Natural killer cell (primary cell): ENCODE measurements around the gene HMSD. TPM values are rescaled to one million over a fixed set of nuclear protein-coding genes. Genes with fewer than 3 reads are reported as not detected.

Experiments
- ATAC-seq, 3 donors: fragments of 150-1000 bp in 2 of 3; fragments of 200-7000 bp in 1 of 3; cut with Tn5 transposase; 1 replicate in 1 of 3; 2 replicates in 2 of 3; pipeline ENCODE4 v1.10.0; 2021; ENCODE audit warnings: mild to moderate bottlenecking in 2 of 3, moderate library complexity in 2 of 3
- DNase-seq, 2 donors: peaks; one replicate each; pipeline versions ENCODE4 v3.0.0 to v3.0.0-alpha.2; 2013 to 2021; ENCODE audit warnings: mixed read lengths in 1 of 2
- H3K27ac ChIP-seq: one replicate; pipeline ENCODE4 v1.5.1; 2013; ENCODE audit warnings: mild to moderate bottlenecking, low read length
- H3K27me3 ChIP-seq: one replicate; pipeline ENCODE4 v1.6.1; 2013; ENCODE audit warnings: low read length; ENCODE audit not compliant: control insufficient read depth, insufficient read depth
- H3K36me3 ChIP-seq: one replicate; pipeline ENCODE4 v1.6.1; 2013; ENCODE audit warnings: low read length; ENCODE audit not compliant: control insufficient read depth, insufficient read depth
- H3K4me1 ChIP-seq: one replicate; pipeline ENCODE4 v1.6.1; 2013; ENCODE audit warnings: low read length; ENCODE audit not compliant: control insufficient read depth, insufficient read depth
- H3K4me3 ChIP-seq: one replicate; pipeline ENCODE4 v1.5.1; 2013; ENCODE audit warnings: low read length
- H3K9me3 ChIP-seq: one replicate; pipeline ENCODE4 v1.6.1; 2013; ENCODE audit warnings: low read length; ENCODE audit not compliant: control insufficient read depth, insufficient read depth
- H3K27ac Mint-ChIP-seq, 2 donors: one replicate each; pipeline ENCODE4 v1.8.0; 2022; ENCODE audit warnings: mild to moderate bottlenecking in 2 of 2, mixed read lengths in 2 of 2, moderate library complexity in 1 of 2
- H3K27me3 Mint-ChIP-seq, 2 donors: one replicate each; pipeline ENCODE4 v1.8.0; 2022; ENCODE audit warnings: low read depth in 2 of 2, mixed read lengths in 2 of 2
- H3K36me3 Mint-ChIP-seq: one replicate; pipeline ENCODE4 v1.8.0; 2022; ENCODE audit warnings: mixed read lengths
- H3K4me1 Mint-ChIP-seq, 2 donors: one replicate each; pipeline ENCODE4 v1.8.0; 2022; ENCODE audit warnings: mixed read lengths in 2 of 2
- H3K4me3 Mint-ChIP-seq: one replicate; pipeline ENCODE4 v1.8.0; 2022; ENCODE audit warnings: mild to moderate bottlenecking, moderate library complexity, mixed read lengths
- H3K9me3 Mint-ChIP-seq, 2 donors: one replicate each; pipeline ENCODE4 v1.8.0; 2022; ENCODE audit warnings: mixed read lengths in 2 of 2
- CTCF ChIP-seq: fragments of 200-600 bp; IDR thresholded peaks from one replicate; pipeline ENCODE4 v1.8.0; 2022; ENCODE audit warnings: antibody characterized with exemption
- WGBS: methylation state at CpG from one replicate; pipeline ENCODE4 v1.1.7; 2013; ENCODE audit warnings: missing lambda C conversion rate; ENCODE audit not compliant: insufficient coverage; 5-methylcytosine and 5-hydroxymethylcytosine counted together
- intact Hi-C: fragments of 100-400 bp; cut with micrococcal nuclease; formaldehyde crosslinking; loops from one replicate; pipeline ENCODE4 v1.14.2; 2022
- total RNA-seq, 4 donors: library from RNA; stranded (reverse); fragments of 120-200 nt in 1 of 4; gene quantifications; one replicate each; pipeline versions ENCODE4 v1.2.3 to v1.2.4, GENCODE V29; 2013 to 2022

Gene HMSD
- total RNA-seq, 3 donors from 2014 or later (not counting 1 experiment from before 2014, with no cell fraction given), result not detected

GRCh38 chr18:63905361-63905760 is 43.7 kb upstream of the HMSD start:
- intact Hi-C loops, result no loop called here
- no peak for DNase-seq
- no peak for ATAC-seq
- H3K27ac Mint-ChIP-seq, result no peak overlapping the region
- H3K27me3 Mint-ChIP-seq, result peaks cover 6 to 18% of the 10 kb centered on the region in 2 donors
- no peaks in the 10 kb centered on the region for H3K36me3 Mint-ChIP-seq
- Histone ChIP-seq H3K9me3 (no peaks in the 10 kb centered on the region), H3K4me3 (no peak overlapping the region), H3K27me3 (no peaks in the 10 kb centered on the region), H3K27ac (no peak overlapping the region), H3K4me1 (no peaks in the 10 kb centered on the region), H3K36me3 (no peaks in the 10 kb centered on the region)
- 94% methylated on average over 2 of the region's 2 CpGs for WGBS
- H3K9me3 Mint-ChIP-seq, result no peaks in the 10 kb centered on the region
- TF ChIP-seq CTCF, result no peak
- H3K4me1 Mint-ChIP-seq, result no peaks in the 10 kb centered on the region
- H3K4me3 Mint-ChIP-seq, result no peak overlapping the region

DNA sequence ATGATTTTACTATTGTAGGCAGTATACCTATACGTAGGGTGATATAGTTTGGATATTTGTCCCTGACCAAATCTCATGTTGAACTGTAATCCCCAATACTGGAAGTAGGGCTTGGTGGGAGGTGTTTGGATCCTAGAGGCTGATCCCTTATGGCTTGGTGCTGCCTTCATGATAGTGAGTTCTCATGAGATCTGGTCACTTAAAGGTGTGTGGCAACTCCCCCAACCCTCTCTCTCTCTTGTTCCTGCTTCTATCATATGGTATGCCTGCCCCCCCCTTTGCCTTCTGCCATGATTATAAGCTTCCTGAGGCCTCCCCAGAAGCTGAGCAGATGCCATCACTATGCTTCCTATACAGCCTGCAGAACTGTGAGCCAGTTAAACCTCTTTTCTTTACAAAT is 43.0 kb upstream of the HMSD start:
- H3K36me3 Mint-ChIP-seq, result no peaks in the 10 kb centered on the region
- H3K9me3 Mint-ChIP-seq, result no peaks in the 10 kb centered on the region
- no peaks in the 10 kb centered on the region for H3K4me1 ChIP-seq

DNA sequence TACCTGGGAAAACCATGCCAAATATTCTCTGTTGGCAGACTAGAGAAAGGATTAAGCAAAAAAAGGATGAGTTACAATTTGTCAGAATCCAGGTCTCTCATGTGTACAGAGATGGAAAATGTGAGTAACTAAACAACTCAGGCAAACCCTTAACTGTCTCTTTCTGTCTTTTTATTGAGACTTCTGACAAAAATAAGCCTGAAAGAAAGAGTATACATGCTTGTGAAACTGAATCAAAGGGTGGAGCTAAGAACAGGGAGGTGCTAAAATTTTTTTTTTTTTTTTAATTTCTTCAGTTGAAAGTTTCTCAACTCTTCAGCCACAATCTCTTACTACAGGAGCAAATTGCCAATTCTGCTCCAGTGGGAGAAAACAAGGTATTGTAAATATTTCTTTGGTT is 41.4 kb upstream of the HMSD start, which contains the start of gene SERPINB10:
Gene SERPINB10, plus strand, starts transcription at position 295 of the 400 bp plus-strand sequence. CDS start 7,553 bp downstream, outside the sequence.
- H3K4me1 ChIP-seq, result no peaks in the 10 kb centered on the region
- no peak for TF ChIP-seq CTCF
- Mint-ChIP-seq H3K4me3 (no peak within 1 kb of the TSS), H3K36me3 (no peaks in the 10 kb centered on the region), H3K4me1 (no peaks in the 10 kb centered on the region), H3K9me3 (no peaks in the 10 kb centered on the region), H3K27me3 (peaks cover 7 to 22% of the 10 kb centered on the region in 2 donors), H3K27ac (no peak within 1 kb of the TSS)
- no peak for ATAC-seq
- no peaks in the 10 kb centered on the region for H3K9me3 ChIP-seq
- peaks cover 2% of the 10 kb centered on the region for H3K27me3 ChIP-seq
- DNase-seq, result no peak
- H3K4me3 ChIP-seq, result no peak within 1 kb of the TSS
- H3K36me3 ChIP-seq, result no peaks in the 10 kb centered on the region
- no peak within 1 kb of the TSS for H3K27ac ChIP-seq
- intact Hi-C loops, result no loop called here

More for the DNA sequence above, 43.0 kb upstream of the HMSD start:
- no peak overlapping the region for H3K4me3 ChIP-seq
- Mint-ChIP-seq H3K27ac (no peak overlapping the region), H3K4me3 (no peak overlapping the region), H3K4me1 (no peaks in the 10 kb centered on the region), H3K27me3 (peaks cover 7 to 18% of the 10 kb centered on the region in 2 donors)
- no peaks in the 10 kb centered on the region for H3K36me3 ChIP-seq
- intact Hi-C loops, result no loop called here
- TF ChIP-seq CTCF, result no peak
- no peak for DNase-seq
- no peaks in the 10 kb centered on the region for H3K27me3 ChIP-seq
- no peak for ATAC-seq
- no peak overlapping the region for H3K27ac ChIP-seq
- H3K9me3 ChIP-seq, result no peaks in the 10 kb centered on the region
- WGBS, result 100% methylated on average over 1 of the region's 1 CpG

GRCh38 chr18:63908858-63909257 is 40.2 kb upstream of the HMSD start:
- no peak overlapping the region for H3K27ac Mint-ChIP-seq
- H3K36me3 Mint-ChIP-seq, result no peaks in the 10 kb centered on the region
- no peak for TF ChIP-seq CTCF
- Histone ChIP-seq H3K27me3 (peaks cover 2% of the 10 kb centered on the region), H3K4me3 (no peak overlapping the region), H3K4me1 (no peaks in the 10 kb centered on the region), H3K9me3 (no peaks in the 10 kb centered on the region), H3K36me3 (no peaks in the 10 kb centered on the region), H3K27ac (no peak overlapping the region)
- H3K4me3 Mint-ChIP-seq, result no peak overlapping the region
- H3K9me3 Mint-ChIP-seq, result no peaks in the 10 kb centered on the region
- no peaks in the 10 kb centered on the region for H3K4me1 Mint-ChIP-seq
- intact Hi-C loops, result no loop called here
- ATAC-seq (no peak), DNase-seq (no peak)
- H3K27me3 Mint-ChIP-seq, result peaks cover 14 to 23% of the 10 kb centered on the region in 2 donors
- WGBS, result 87% methylated on average over 1 of the region's 1 CpG
